SK-N-SH (cell line): ENCODE measurements around the gene MEGF8.

ENCODE experiments used
- RCOR1 ChIP-seq: fragments of 150-350 bp; IDR thresholded peaks from 2 replicates; pipeline ENCODE4 v1.6.1; 2017; ENCODE audit warnings: antibody characterized with exemption, low read length
- TF ChIP-seq, protein P1 (sequence below): fragments of 200-600 bp; sonication (generic); IDR thresholded peaks from 2 replicates; pipeline ENCODE4 v1.6.1; 2017; ENCODE audit warnings: antibody characterized with exemption, mild to moderate bottlenecking, moderate library complexity

- no peak for TF ChIP-seq RCOR1
- TF ChIP-seq, protein P1, sequence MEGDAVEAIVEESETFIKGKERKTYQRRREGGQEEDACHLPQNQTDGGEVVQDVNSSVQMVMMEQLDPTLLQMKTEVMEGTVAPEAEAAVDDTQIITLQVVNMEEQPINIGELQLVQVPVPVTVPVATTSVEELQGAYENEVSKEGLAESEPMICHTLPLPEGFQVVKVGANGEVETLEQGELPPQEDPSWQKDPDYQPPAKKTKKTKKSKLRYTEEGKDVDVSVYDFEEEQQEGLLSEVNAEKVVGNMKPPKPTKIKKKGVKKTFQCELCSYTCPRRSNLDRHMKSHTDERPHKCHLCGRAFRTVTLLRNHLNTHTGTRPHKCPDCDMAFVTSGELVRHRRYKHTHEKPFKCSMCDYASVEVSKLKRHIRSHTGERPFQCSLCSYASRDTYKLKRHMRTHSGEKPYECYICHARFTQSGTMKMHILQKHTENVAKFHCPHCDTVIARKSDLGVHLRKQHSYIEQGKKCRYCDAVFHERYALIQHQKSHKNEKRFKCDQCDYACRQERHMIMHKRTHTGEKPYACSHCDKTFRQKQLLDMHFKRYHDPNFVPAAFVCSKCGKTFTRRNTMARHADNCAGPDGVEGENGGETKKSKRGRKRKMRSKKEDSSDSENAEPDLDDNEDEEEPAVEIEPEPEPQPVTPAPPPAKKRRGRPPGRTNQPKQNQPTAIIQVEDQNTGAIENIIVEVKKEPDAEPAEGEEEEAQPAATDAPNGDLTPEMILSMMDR = no peak
Observed at GRCh38 chr19:42281146-42281826, 44.1 kb upstream of the MEGF8 start.
